Measurements from ENCODE around the gene LITAFD. TPM values are rescaled to one million over a fixed set of nuclear protein-coding genes. Genes with fewer than 3 reads are reported as not detected.

The LITAFD gene
- total RNA-seq, 1 experiment from 2014 or later = not detected

DNA sequence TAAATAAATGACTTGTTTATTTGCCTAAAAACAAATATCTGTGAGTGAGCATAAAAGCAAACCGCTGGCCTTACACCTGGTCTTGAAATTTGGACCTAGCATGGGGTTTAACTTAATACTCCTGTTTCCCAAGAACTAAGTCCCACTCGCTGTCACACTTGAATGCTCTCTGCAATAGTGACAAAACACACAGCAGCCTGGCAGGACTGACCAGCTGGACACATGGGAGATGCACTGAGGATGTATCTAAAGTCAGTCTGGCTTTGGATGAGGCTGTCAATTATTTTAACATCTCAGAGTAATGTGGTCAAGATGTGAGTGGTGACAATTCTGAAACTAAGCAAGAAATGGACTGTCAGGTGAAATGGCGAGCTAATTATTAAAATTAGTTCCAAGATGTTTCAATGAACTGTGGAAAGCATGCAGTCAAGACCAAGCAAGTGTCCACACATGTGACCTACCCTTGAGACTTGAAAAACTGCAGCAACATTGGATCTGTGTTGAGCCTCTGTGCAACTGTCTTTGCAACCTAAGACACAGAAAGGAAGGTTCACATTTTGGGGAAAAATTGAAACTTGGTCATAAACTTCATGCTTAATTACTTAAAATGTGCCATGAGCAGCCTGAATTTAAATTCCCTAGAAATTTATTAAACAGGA lies 16.6 kb downstream of the LITAFD start (continued):
- TF ChIP-seq, protein P1, sequence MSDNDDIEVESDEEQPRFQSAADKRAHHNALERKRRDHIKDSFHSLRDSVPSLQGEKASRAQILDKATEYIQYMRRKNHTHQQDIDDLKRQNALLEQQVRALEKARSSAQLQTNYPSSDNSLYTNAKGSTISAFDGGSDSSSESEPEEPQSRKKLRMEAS (IDR thresholded peaks at IDR 0.05) = no peak
- TF ChIP-seq SIN3A (IDR thresholded peaks at IDR 0.05; ENCODE audit: low read depth) (no peak), EZH2phosphoT487 (IDR thresholded peaks at IDR 0.05; ENCODE audit: borderline replicate concordance) (no peak), EGR1 (IDR thresholded peaks at IDR 0.05; ENCODE audit: low read depth) (no peak)

DNA sequence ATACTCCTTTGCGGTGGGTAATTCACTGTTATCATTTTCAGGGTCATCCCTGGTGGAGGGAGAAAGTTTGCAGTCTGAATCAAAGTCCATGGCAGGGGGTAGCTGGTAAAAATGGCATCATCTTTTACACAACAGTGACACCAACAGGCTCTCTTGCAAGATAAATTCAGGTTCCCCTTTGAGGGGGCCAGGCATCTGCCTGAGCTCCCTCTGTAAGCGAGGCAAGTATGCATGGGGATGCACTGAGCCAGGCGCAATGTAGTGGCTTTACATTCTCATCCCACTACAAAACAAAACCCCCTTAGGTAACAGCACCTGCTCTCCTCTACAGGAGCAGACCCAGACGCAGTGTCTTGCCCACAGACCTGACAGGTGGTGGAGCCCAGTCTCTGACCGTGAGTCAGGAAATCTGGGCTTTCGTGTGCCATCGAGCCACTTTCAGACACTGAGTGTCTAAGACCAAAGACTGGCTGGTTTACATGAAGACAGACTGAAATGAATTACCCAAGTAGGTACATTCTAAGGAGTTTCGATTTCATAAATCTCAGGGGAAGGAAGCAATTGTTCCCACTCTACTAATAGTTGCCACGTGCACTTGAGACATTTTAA lies 17.7 kb downstream of the LITAFD start:
- TF ChIP-seq POLR2A (IDR thresholded peaks at IDR 0.05; ENCODE audit: borderline replicate concordance, extremely low read depth, insufficient read depth, insufficient read length) (no peak), ELF1 (IDR thresholded peaks at IDR 0.05; ENCODE audit: borderline replicate concordance, low read depth) (no peak), RAD21 (IDR thresholded peaks at IDR 0.05; ENCODE audit: low read depth) (0 out of 2 replicates have a peak, but pooled peaks have one; percentile 4)
- TF ChIP-seq, protein P1 (IDR thresholded peaks at IDR 0.05) = no peak
- ATAC-seq (no peak), DNase-seq (ENCODE audit: low read depth, low spot score) (no peak)
- Histone ChIP-seq H3K27ac (ENCODE audit: low read depth, low read length) (no peak overlapping the region), H3K9me3 (ENCODE audit: control insufficient read depth in 1 of 2, insufficient read depth in 1 of 2, low read depth in 1 of 2, low read length in 2 of 2) (no peaks in the 10 kb centered on the region), H3K9me2 (ENCODE audit: insufficient read depth) (no peaks in the 10 kb centered on the region), H3K4me1 (ENCODE audit: control insufficient read depth in 1 of 2, insufficient read depth in 2 of 2, low read length in 2 of 2) (no peaks in the 10 kb centered on the region), H3K36me3 (ENCODE audit: control insufficient read depth in 1 of 2, insufficient read depth in 2 of 2, low read length in 2 of 2) (peaks cover 71 to 77% of the 10 kb centered on the region in 2 experiments), H3K27me3 (ENCODE audit: insufficient read depth, low read length) (no peaks in the 10 kb centered on the region), H3K4me3 (replicated peaks in 1 of 2; ENCODE audit: low read depth in 1 of 2, low read length in 2 of 2) (no peak overlapping the region), H3K4me2 (ENCODE audit: low read length) (no peak overlapping the region), H4K20me1 (ENCODE audit: insufficient read depth) (peaks cover 8% of the 10 kb centered on the region; the same call in 1 of the 2 replicates), H2AFZ (ENCODE audit: low read depth, low read length, poor library complexity, severe bottlenecking) (no peak overlapping the region), H3K79me2 (ENCODE audit: insufficient read depth, low read length) (peaks cover 6% of the 10 kb centered on the region; the same call in 1 of the 2 replicates), H3K9ac (ENCODE audit: low read length) (no peak overlapping the region)
- intact Hi-C loops (cut with micrococcal nuclease) = loop anchor here (10.0 kb wide), 1 partner anchor 135 kb away; no protein-coding TSS in a partner anchor
- ChIA-PET RAD21 (ENCODE audit: low non-redundant PET in 1 of 2, low total read pairs in 2 of 2, uncharacterized antibody in 2 of 2, unreplicated experiment in 2 of 2) (no interaction called here), CTCF (interaction anchor here (1.0 to 2.0 kb wide), 3 partner anchors 9 to 37 kb away, joined by 4 to 6 read pairs (median 4); no protein-coding TSS in a partner anchor), POLR2A (interaction anchor here (0.6 kb wide), 1 partner anchor 413 kb away, joined by 3 read pairs; no protein-coding TSS in a partner anchor)
- no TSS peak for BruUV-seq (replicated peaks)
